Measurements from ENCODE around the gene GIPC2.

Gene GIPC2

DNA sequence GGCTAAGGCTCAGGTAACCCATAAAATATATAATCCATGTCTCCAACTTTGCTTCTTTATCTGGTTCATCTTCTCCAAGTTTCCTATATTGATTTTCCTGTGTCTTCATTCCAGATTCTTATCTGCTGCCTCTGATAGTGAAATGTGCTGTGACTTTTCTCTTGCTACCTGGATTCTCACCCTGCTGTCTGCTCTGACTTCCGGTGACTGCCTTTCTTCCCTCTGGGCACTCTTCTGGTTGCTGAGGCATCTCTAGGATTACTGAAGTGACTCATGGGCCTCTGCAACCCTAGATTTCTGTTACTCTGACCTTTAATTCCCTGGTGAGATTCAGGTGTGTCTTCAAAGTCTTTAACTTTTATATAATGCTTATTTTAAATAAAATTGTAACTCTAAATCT, 46.9 kb downstream of the GIPC2 start:
- TF ChIP-seq, protein P1, sequence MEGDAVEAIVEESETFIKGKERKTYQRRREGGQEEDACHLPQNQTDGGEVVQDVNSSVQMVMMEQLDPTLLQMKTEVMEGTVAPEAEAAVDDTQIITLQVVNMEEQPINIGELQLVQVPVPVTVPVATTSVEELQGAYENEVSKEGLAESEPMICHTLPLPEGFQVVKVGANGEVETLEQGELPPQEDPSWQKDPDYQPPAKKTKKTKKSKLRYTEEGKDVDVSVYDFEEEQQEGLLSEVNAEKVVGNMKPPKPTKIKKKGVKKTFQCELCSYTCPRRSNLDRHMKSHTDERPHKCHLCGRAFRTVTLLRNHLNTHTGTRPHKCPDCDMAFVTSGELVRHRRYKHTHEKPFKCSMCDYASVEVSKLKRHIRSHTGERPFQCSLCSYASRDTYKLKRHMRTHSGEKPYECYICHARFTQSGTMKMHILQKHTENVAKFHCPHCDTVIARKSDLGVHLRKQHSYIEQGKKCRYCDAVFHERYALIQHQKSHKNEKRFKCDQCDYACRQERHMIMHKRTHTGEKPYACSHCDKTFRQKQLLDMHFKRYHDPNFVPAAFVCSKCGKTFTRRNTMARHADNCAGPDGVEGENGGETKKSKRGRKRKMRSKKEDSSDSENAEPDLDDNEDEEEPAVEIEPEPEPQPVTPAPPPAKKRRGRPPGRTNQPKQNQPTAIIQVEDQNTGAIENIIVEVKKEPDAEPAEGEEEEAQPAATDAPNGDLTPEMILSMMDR (IDR thresholded peaks at IDR 0.05; ENCODE audit: low read length, missing control alignments): no peak
- DNase-seq (ENCODE audit: low read depth): no peak
- no peak overlapping the region for H3K4me3 ChIP-seq (replicated peaks; ENCODE audit: low read depth, low read length)

DNA sequence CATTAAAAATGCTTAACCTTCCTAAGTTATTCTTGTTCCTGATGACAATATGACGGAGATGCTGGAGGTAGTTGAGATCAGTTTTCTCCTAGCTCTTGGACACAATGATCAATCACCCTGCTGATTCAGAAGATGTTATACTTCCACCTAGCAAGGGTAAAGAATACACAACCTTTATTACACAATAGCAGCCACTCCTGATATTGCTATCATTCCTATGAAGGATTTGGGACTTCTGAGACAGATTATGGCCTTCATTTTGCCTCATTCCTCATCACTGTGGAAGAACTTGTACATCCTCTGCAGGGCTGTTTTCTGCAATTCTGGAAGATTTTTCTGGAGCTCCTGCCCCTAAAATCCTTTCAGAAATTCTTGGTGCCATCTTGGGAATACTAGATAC, 47.8 kb downstream of the GIPC2 start:
- DNase-seq (ENCODE audit: low read depth): no peak
- no peak overlapping the region for H3K4me3 ChIP-seq (replicated peaks; ENCODE audit: low read depth, low read length)
- TF ChIP-seq, protein P1 (IDR thresholded peaks at IDR 0.05; ENCODE audit: low read length, missing control alignments): no peak

DNA sequence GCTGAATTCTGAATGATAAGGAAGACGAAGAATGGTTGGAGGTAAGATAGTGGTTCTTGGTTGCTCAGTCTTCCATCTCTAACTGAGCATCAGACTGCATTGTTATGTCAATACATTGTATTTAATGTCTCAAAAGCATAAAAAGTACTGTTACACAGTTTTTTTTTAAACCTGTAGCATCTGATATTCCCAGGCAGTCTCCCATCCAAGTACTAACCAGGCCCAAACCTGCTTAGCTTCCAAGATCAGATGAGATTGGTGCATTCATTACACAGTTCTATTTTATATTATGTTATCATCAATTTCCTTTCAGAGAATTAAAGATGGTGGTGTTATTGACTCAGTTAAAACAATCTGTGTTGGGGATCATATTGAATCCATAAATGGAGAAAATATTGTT, 48.9 kb downstream of the GIPC2 start:
- no peak overlapping the region for H3K4me3 ChIP-seq (replicated peaks; ENCODE audit: low read depth, low read length)
- DNase-seq (ENCODE audit: low read depth): no peak
- TF ChIP-seq, protein P1 (IDR thresholded peaks at IDR 0.05; ENCODE audit: low read length, missing control alignments): no peak

DNA sequence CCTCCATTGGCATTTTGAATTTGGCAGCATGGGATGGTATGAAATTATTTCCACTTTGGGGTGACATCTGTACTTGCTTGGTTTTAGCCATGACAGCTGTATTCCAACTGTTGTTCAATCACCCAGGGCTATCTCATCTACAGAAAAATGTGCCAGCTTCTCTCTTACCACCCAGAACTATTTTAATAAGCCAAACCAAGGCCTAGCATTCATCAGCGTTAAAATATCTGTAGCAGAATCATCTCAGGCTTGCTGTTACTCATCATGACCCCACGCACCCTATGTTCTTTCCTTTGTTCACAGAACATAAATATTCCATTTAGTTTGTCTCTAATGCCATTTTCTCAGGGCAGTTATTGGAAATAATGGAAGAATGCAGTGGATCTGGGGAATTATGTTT, 49.8 kb downstream of the GIPC2 start:
- no peak overlapping the region for H3K4me3 ChIP-seq (replicated peaks; ENCODE audit: low read depth, low read length)
- DNase-seq (ENCODE audit: low read depth): peak; percentile 76
- TF ChIP-seq, protein P1 (IDR thresholded peaks at IDR 0.05; ENCODE audit: low read length, missing control alignments): no peak

DNA sequence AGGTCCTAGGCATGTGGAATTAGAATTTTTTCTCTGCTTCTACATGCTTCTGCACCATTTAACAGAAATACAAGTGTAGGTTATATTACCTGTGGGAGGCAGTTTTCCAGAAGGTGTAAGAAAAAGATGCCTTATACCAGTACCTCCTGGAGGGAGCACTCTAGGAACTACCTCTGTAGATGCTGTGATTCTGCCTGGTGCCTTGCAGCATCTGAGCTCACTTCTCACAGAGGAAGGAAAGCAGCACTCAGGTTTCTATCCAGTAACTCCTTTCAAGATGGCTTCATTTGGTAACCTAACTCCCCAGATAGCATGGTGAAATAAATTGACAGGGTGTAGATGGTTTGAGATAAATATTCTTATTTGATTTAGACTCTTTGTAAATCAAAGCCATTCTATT, 50.3 kb downstream of the GIPC2 start:
- TF ChIP-seq, protein P1 (IDR thresholded peaks at IDR 0.05; ENCODE audit: low read length, missing control alignments): no peak
- DNase-seq (ENCODE audit: low read depth): no peak
- H3K4me3 ChIP-seq (replicated peaks; ENCODE audit: low read depth, low read length): no peak overlapping the region

DNA sequence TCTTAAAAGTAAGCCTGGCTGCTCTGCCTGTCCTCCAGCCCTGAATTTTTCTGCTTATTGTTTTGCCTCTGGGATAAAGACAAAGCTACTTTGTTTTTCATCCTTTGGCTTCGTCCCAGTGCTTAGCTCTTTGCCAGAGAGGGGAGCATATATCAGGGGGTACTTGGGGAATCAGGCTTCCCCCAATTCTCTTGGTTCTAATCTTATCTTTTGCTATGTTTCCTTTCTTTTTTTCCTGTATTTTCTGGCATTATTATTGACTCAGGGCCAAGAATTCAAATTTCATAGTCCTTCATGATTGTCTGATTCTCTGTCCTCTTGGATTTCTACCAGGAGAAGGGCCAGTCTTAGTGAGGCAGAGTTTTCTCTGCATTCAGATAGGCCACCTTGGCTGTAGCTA, 51.2 kb downstream of the GIPC2 start:
- TF ChIP-seq, protein P1 (IDR thresholded peaks at IDR 0.05; ENCODE audit: low read length, missing control alignments): no peak
- peak; percentile 83 for DNase-seq (ENCODE audit: low read depth)
- H3K4me3 ChIP-seq (replicated peaks; ENCODE audit: low read depth, low read length): no peak overlapping the region

DNA sequence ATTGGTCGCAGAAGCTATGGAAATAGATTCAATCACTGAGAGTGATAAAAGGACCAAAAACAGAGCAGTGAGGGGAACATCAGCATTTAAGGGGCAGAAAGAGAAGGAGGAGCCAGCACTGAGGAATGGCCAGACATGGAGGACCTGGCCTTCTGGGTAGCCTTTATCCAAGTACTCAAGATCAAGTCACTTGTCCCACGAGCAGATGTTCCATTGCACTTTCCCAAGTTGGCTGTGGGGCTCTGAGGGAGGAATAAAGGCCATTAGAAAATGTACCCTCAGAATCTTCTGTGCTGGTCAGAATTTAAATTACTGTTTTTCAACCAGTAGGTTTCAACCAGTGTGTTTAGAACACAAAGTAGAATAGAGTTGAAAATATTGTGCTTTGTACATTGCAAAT, 55.3 kb downstream of the GIPC2 start:
- TF ChIP-seq, protein P1 (IDR thresholded peaks at IDR 0.05; ENCODE audit: low read length, missing control alignments): no peak
- DNase-seq (ENCODE audit: low read depth): no peak
- no peak overlapping the region for H3K4me3 ChIP-seq (replicated peaks; ENCODE audit: low read depth, low read length)
